ENCODE data around the gene BLVRB. TPM values are rescaled to one million over a fixed set of nuclear protein-coding genes. Genes with fewer than 3 reads are reported as not detected.

The BLVRB gene
- total and polyA plus RNA-seq, 10 of the 15 experiments (the other 5 are each of a cell fraction or from before 2014, with no cell fraction given) = 6.3 to 53.3 (median 27.8) TPM

DNA sequence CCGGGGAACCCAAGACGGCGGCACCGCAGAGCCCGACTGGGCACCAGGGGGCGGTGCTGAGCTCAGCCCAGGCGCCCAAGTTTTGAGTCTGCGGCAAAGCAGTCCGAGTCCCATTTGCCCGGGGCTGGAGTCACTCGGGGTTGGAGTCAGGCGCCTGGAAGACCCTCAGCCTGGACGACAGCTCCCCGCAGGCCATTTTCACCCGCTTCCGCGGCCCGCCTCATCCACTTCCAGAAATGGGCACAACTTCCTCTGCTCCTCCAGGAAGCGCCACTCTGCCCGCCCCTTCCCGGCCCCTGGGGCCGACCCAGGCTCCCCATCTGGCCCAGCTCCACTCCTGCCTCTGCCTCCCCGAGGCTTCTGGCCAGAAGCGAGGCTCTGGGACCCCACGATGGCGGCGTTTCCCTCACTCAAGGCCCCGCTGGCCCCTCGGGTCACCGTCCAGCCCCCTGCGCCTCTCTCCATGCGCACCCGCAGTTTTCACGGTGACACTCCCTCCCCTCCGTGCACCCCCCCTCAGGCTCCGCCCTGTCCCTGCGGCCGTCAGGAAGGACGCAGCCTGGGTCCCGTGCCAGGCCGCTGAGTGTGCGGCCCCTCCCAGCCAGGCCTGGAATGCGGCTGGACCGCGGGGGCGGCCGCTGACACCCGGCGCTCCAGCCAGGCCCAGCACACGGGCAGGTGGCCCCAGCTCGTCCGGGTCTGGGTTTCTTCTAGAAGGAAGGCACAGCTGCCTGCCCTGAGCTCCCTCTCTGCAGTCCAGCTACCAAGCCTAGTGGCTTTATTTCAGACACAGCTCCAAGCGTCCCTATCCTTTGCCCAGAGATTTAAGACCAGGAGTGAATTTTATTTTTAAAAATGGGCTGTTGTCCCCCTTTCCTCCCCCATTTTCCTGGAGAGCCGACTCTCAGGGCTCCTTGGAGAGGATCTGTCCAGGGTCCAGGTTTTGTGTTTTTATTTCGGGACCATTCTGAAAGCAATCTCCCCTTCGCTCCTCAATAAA lies 44.5 kb downstream of the BLVRB start (continued):
- TF ChIP-seq MYB (IDR thresholded peaks at IDR 0.05; ENCODE audit: borderline replicate concordance, low read depth, low read length) = no peak
- TF ChIP-seq ZBTB4 (CRISPR knock-in tag; IDR thresholded peaks at IDR 0.05) = no peak
- no peak for TF ChIP-seq NR2C2 (IDR thresholded peaks at IDR 0.05; ENCODE audit: borderline replicate concordance, control insufficient read depth, insufficient read length, low read depth)
- TF ChIP-seq, protein P1, sequence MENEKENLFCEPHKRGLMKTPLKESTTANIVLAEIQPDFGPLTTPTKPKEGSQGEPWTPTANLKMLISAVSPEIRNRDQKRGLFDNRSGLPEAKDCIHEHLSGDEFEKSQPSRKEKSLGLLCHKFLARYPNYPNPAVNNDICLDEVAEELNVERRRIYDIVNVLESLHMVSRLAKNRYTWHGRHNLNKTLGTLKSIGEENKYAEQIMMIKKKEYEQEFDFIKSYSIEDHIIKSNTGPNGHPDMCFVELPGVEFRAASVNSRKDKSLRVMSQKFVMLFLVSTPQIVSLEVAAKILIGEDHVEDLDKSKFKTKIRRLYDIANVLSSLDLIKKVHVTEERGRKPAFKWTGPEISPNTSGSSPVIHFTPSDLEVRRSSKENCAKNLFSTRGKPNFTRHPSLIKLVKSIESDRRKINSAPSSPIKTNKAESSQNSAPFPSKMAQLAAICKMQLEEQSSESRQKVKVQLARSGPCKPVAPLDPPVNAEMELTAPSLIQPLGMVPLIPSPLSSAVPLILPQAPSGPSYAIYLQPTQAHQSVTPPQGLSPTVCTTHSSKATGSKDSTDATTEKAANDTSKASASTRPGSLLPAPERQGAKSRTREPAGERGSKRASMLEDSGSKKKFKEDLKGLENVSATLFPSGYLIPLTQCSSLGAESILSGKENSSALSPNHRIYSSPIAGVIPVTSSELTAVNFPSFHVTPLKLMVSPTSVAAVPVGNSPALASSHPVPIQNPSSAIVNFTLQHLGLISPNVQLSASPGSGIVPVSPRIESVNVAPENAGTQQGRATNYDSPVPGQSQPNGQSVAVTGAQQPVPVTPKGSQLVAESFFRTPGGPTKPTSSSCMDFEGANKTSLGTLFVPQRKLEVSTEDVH (IDR thresholded peaks at IDR 0.05; ENCODE audit: low read depth, partially characterized antibody) = no peak
- peak; percentile 77; the same call in 1 of the 2 replicates for TF ChIP-seq PML (IDR thresholded peaks at IDR 0.05; ENCODE audit: low read length)
- TF ChIP-seq RUNX3 (IDR thresholded peaks at IDR 0.05; ENCODE audit: low read length) = peak; percentile 68
- peak; percentile 84; the same call in 1 of the 2 replicates for TF ChIP-seq BACH1 (IDR thresholded peaks at IDR 0.05; ENCODE audit: borderline replicate concordance)
- TF ChIP-seq SRF (IDR thresholded peaks at IDR 0.05; ENCODE audit: low read depth in 2 of 2, low read length in 2 of 2) = peak; percentile 99 to 100
- no peak for TF ChIP-seq ZNF384 (IDR thresholded peaks at IDR 0.05; ENCODE audit: borderline replicate concordance, low read depth, low read length)
- TF ChIP-seq BHLHE40 (IDR thresholded peaks at IDR 0.05; ENCODE audit: borderline replicate concordance in 1 of 2, low read depth in 2 of 2, low read length in 1 of 2) = peak; percentile 99 to 100
- 0 out of 2 replicates have a peak, but pooled peaks have one; percentile 13 for TF ChIP-seq ESRRA (IDR thresholded peaks at IDR 0.05; ENCODE audit: low read length)
- TF ChIP-seq NFIC (IDR thresholded peaks at IDR 0.05; ENCODE audit: low read depth, low read length) = no peak
- peak; percentile 63 for TF ChIP-seq HDAC6 (IDR thresholded peaks at IDR 0.05; ENCODE audit: unreplicated experiment)
- TF ChIP-seq, protein P2, sequence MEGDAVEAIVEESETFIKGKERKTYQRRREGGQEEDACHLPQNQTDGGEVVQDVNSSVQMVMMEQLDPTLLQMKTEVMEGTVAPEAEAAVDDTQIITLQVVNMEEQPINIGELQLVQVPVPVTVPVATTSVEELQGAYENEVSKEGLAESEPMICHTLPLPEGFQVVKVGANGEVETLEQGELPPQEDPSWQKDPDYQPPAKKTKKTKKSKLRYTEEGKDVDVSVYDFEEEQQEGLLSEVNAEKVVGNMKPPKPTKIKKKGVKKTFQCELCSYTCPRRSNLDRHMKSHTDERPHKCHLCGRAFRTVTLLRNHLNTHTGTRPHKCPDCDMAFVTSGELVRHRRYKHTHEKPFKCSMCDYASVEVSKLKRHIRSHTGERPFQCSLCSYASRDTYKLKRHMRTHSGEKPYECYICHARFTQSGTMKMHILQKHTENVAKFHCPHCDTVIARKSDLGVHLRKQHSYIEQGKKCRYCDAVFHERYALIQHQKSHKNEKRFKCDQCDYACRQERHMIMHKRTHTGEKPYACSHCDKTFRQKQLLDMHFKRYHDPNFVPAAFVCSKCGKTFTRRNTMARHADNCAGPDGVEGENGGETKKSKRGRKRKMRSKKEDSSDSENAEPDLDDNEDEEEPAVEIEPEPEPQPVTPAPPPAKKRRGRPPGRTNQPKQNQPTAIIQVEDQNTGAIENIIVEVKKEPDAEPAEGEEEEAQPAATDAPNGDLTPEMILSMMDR (IDR thresholded peaks at IDR 0.05 in 2 of 3, conservative IDR thresholded peaks at IDR 0.05 in 1 of 3; ENCODE audit: control insufficient read depth in 2 of 3, extremely low read depth in 1 of 3, insufficient read depth in 1 of 3, low read depth in 3 of 3, low read length in 3 of 3) = peak; percentile 83 to 95 (median 93)
- TF ChIP-seq, protein P3, sequence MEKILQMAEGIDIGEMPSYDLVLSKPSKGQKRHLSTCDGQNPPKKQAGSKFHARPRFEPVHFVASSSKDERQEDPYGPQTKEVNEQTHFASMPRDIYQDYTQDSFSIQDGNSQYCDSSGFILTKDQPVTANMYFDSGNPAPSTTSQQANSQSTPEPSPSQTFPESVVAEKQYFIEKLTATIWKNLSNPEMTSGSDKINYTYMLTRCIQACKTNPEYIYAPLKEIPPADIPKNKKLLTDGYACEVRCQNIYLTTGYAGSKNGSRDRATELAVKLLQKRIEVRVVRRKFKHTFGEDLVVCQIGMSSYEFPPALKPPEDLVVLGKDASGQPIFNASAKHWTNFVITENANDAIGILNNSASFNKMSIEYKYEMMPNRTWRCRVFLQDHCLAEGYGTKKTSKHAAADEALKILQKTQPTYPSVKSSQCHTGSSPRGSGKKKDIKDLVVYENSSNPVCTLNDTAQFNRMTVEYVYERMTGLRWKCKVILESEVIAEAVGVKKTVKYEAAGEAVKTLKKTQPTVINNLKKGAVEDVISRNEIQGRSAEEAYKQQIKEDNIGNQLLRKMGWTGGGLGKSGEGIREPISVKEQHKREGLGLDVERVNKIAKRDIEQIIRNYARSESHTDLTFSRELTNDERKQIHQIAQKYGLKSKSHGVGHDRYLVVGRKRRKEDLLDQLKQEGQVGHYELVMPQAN (conservative IDR thresholded peaks at IDR 0.05) = peak; percentile 83; the same call in 1 of the 2 replicates
- 0 out of 2 replicates have a peak, but pooled peaks have one; percentile 59 for TF ChIP-seq HDGF (IDR thresholded peaks at IDR 0.05)
- TF ChIP-seq SIN3A (IDR thresholded peaks at IDR 0.05; ENCODE audit: low read depth, low read length) = peak; percentile 58; the same call in 1 of the 2 replicates
- TF ChIP-seq CBX3 (IDR thresholded peaks at IDR 0.05; ENCODE audit: borderline replicate concordance, low read depth) = no peak

Measured in GM12878 (cell line).